ENCODE results near the gene TBCK.

The TBCK gene

GRCh38 chr4:106058921-106059320 lies 257.1 kb downstream of the TBCK start:
- no peak for DNase-seq
- H3K36me3 ChIP-seq (ENCODE audit: control insufficient read depth in 4 of 4, insufficient read depth in 4 of 4, low read length in 3 of 4), result peaks cover 0 to 2% (median 0%) of the 10 kb centered on the region in 4 experiments
- no peak overlapping the region for H3K4me3 ChIP-seq (ENCODE audit: control insufficient read depth in 1 of 7, extremely low read depth in 1 of 7, insufficient read depth in 4 of 7, low read depth in 2 of 7, low read length in 6 of 7)
- H3K27ac ChIP-seq (ENCODE audit: insufficient read depth in 1 of 2, low read depth in 1 of 2, low read length in 2 of 2, poor library complexity in 1 of 2, severe bottlenecking in 2 of 2), result no peak overlapping the region
- no peaks in the 10 kb centered on the region for H3K27me3 ChIP-seq (replicated peaks in 2 of 5; ENCODE audit: control insufficient read depth in 4 of 5, insufficient read depth in 5 of 5, low read length in 4 of 5)
- no peaks in the 10 kb centered on the region for H3K9me3 ChIP-seq (ENCODE audit: control extremely low read depth in 1 of 5, control insufficient read depth in 4 of 5, insufficient read depth in 2 of 5, low read depth in 1 of 5, low read length in 4 of 5)
- H3K4me1 ChIP-seq (ENCODE audit: control extremely low read depth in 1 of 4, control insufficient read depth in 4 of 4, insufficient read depth in 4 of 4, low read length in 3 of 4), result no peaks in the 10 kb centered on the region
- POLR2A ChIA-PET, result no interaction called here
- CTCF ChIA-PET, result no interaction called here

GRCh38 chr4:106056914-106057313 lies 259.1 kb downstream of the TBCK start:
- Histone ChIP-seq H3K4me1 (ENCODE audit: control extremely low read depth in 1 of 4, control insufficient read depth in 4 of 4, insufficient read depth in 4 of 4, low read length in 3 of 4) (no peaks in the 10 kb centered on the region), H3K27me3 (replicated peaks in 2 of 5; ENCODE audit: control insufficient read depth in 4 of 5, insufficient read depth in 5 of 5, low read length in 4 of 5) (no peaks in the 10 kb centered on the region), H3K4me3 (ENCODE audit: control insufficient read depth in 1 of 7, extremely low read depth in 1 of 7, insufficient read depth in 4 of 7, low read depth in 2 of 7, low read length in 6 of 7) (no peak overlapping the region), H3K36me3 (ENCODE audit: control insufficient read depth in 4 of 4, insufficient read depth in 4 of 4, low read length in 3 of 4) (peaks cover 0 to 2% (median 0%) of the 10 kb centered on the region in 4 experiments), H3K27ac (ENCODE audit: insufficient read depth in 1 of 2, low read depth in 1 of 2, low read length in 2 of 2, poor library complexity in 1 of 2, severe bottlenecking in 2 of 2) (no peak overlapping the region), H3K9me3 (ENCODE audit: control extremely low read depth in 1 of 5, control insufficient read depth in 4 of 5, insufficient read depth in 2 of 5, low read depth in 1 of 5, low read length in 4 of 5) (no peaks in the 10 kb centered on the region)
- CTCF ChIA-PET, result no interaction called here
- no peak for DNase-seq
- POLR2A ChIA-PET, result no interaction called here

GRCh38 chr4:106051514-106051913 lies 264.5 kb downstream of the TBCK start:
- Histone ChIP-seq H3K4me1 (ENCODE audit: control extremely low read depth in 1 of 4, control insufficient read depth in 4 of 4, insufficient read depth in 4 of 4, low read length in 3 of 4) (no peaks in the 10 kb centered on the region), H3K27ac (ENCODE audit: insufficient read depth in 1 of 2, low read depth in 1 of 2, low read length in 2 of 2, poor library complexity in 1 of 2, severe bottlenecking in 2 of 2) (no peak overlapping the region), H3K36me3 (ENCODE audit: control insufficient read depth in 4 of 4, insufficient read depth in 4 of 4, low read length in 3 of 4) (no peaks in the 10 kb centered on the region), H3K4me3 (ENCODE audit: control insufficient read depth in 1 of 7, extremely low read depth in 1 of 7, insufficient read depth in 4 of 7, low read depth in 2 of 7, low read length in 6 of 7) (no peak overlapping the region), H3K27me3 (replicated peaks in 2 of 5; ENCODE audit: control insufficient read depth in 4 of 5, insufficient read depth in 5 of 5, low read length in 4 of 5) (no peaks in the 10 kb centered on the region), H3K9me3 (ENCODE audit: control extremely low read depth in 1 of 5, control insufficient read depth in 4 of 5, insufficient read depth in 2 of 5, low read depth in 1 of 5, low read length in 4 of 5) (no peaks in the 10 kb centered on the region)
- no peak for DNase-seq
- 100% methylated on average over 1 of the region's 1 CpG for WGBS (ENCODE audit: insufficient coverage)
- CTCF ChIA-PET, result no interaction called here
- POLR2A ChIA-PET, result no interaction called here

- Histone ChIP-seq H3K9me3 (ENCODE audit: control extremely low read depth in 1 of 5, control insufficient read depth in 4 of 5, insufficient read depth in 2 of 5, low read depth in 1 of 5, low read length in 4 of 5) (no peaks in the 10 kb centered on the region), H3K36me3 (ENCODE audit: control insufficient read depth in 4 of 4, insufficient read depth in 4 of 4, low read length in 3 of 4) (peaks cover 0 to 14% (median 5%) of the 10 kb centered on the region in 4 experiments), H3K4me1 (ENCODE audit: control extremely low read depth in 1 of 4, control insufficient read depth in 4 of 4, insufficient read depth in 4 of 4, low read length in 3 of 4) (no peaks in the 10 kb centered on the region), H3K27me3 (replicated peaks in 2 of 5; ENCODE audit: control insufficient read depth in 4 of 5, insufficient read depth in 5 of 5, low read length in 4 of 5) (no peaks in the 10 kb centered on the region), H3K4me3 (ENCODE audit: control insufficient read depth in 1 of 7, extremely low read depth in 1 of 7, insufficient read depth in 4 of 7, low read depth in 2 of 7, low read length in 6 of 7) (no peak overlapping the region), H3K27ac (ENCODE audit: insufficient read depth in 1 of 2, low read depth in 1 of 2, low read length in 2 of 2, poor library complexity in 1 of 2, severe bottlenecking in 2 of 2) (no peak overlapping the region)
- CTCF ChIA-PET, result no interaction called here
- DNase-seq, result no peak
- POLR2A ChIA-PET, result no interaction called here
Observed at GRCh38 chr4:106049490-106049889, 266.5 kb downstream of the TBCK start.

- POLR2A ChIA-PET, result no interaction called here
- whole genome bisulfite sequencing (ENCODE audit: insufficient coverage), result no CpG with 5 or more reads among the region's 2 CpGs
- no peak for DNase-seq
Observed at GRCh38 chr4:106048250-106048971, 267.6 kb downstream of the TBCK start.

GRCh38 chr4:106046083-106046482 lies 269.9 kb downstream of the TBCK start:
- Histone ChIP-seq H3K27ac (ENCODE audit: insufficient read depth in 1 of 2, low read depth in 1 of 2, low read length in 2 of 2, poor library complexity in 1 of 2, severe bottlenecking in 2 of 2) (no peak overlapping the region), H3K4me3 (ENCODE audit: control insufficient read depth in 1 of 7, extremely low read depth in 1 of 7, insufficient read depth in 4 of 7, low read depth in 2 of 7, low read length in 6 of 7) (no peak overlapping the region), H3K36me3 (ENCODE audit: control insufficient read depth in 4 of 4, insufficient read depth in 4 of 4, low read length in 3 of 4) (peaks cover 0 to 14% (median 5%) of the 10 kb centered on the region in 4 experiments), H3K4me1 (ENCODE audit: control extremely low read depth in 1 of 4, control insufficient read depth in 4 of 4, insufficient read depth in 4 of 4, low read length in 3 of 4) (no peaks in the 10 kb centered on the region), H3K9me3 (ENCODE audit: control extremely low read depth in 1 of 5, control insufficient read depth in 4 of 5, insufficient read depth in 2 of 5, low read depth in 1 of 5, low read length in 4 of 5) (no peaks in the 10 kb centered on the region), H3K27me3 (replicated peaks in 2 of 5; ENCODE audit: control insufficient read depth in 4 of 5, insufficient read depth in 5 of 5, low read length in 4 of 5) (no peaks in the 10 kb centered on the region)
- 97% methylated on average over 3 of the region's 3 CpGs for WGBS (ENCODE audit: insufficient coverage)
- DNase-seq, result no peak
- CTCF ChIA-PET, result no interaction called here
- POLR2A ChIA-PET, result no interaction called here

More at GRCh38 chr4:106048250-106048971, 267.6 kb downstream of the TBCK start:
- Histone ChIP-seq H3K4me3 (ENCODE audit: control insufficient read depth in 1 of 7, extremely low read depth in 1 of 7, insufficient read depth in 4 of 7, low read depth in 2 of 7, low read length in 6 of 7) (no peak overlapping the region), H3K9me3 (ENCODE audit: control extremely low read depth in 1 of 5, control insufficient read depth in 4 of 5, insufficient read depth in 2 of 5, low read depth in 1 of 5, low read length in 4 of 5) (no peaks in the 10 kb centered on the region), H3K36me3 (ENCODE audit: control insufficient read depth in 4 of 4, insufficient read depth in 4 of 4, low read length in 3 of 4) (peaks cover 0 to 14% (median 5%) of the 10 kb centered on the region in 4 experiments), H3K27ac (ENCODE audit: insufficient read depth in 1 of 2, low read depth in 1 of 2, low read length in 2 of 2, poor library complexity in 1 of 2, severe bottlenecking in 2 of 2) (no peak overlapping the region), H3K27me3 (replicated peaks in 2 of 5; ENCODE audit: control insufficient read depth in 4 of 5, insufficient read depth in 5 of 5, low read length in 4 of 5) (no peaks in the 10 kb centered on the region), H3K4me1 (ENCODE audit: control extremely low read depth in 1 of 4, control insufficient read depth in 4 of 4, insufficient read depth in 4 of 4, low read length in 3 of 4) (no peaks in the 10 kb centered on the region)
- CTCF ChIA-PET, result no interaction called here

- Histone ChIP-seq H3K27me3 (replicated peaks in 2 of 5; ENCODE audit: control insufficient read depth in 4 of 5, insufficient read depth in 5 of 5, low read length in 4 of 5) (peaks cover 0 to 2% (median 0%) of the 10 kb centered on the region in 5 experiments), H3K36me3 (ENCODE audit: control insufficient read depth in 4 of 4, insufficient read depth in 4 of 4, low read length in 3 of 4) (peaks cover 0 to 13% (median 5%) of the 10 kb centered on the region in 4 experiments), H3K9me3 (ENCODE audit: control extremely low read depth in 1 of 5, control insufficient read depth in 4 of 5, insufficient read depth in 2 of 5, low read depth in 1 of 5, low read length in 4 of 5) (no peaks in the 10 kb centered on the region), H3K4me1 (ENCODE audit: control extremely low read depth in 1 of 4, control insufficient read depth in 4 of 4, insufficient read depth in 4 of 4, low read length in 3 of 4) (no peaks in the 10 kb centered on the region), H3K27ac (ENCODE audit: insufficient read depth in 1 of 2, low read depth in 1 of 2, low read length in 2 of 2, poor library complexity in 1 of 2, severe bottlenecking in 2 of 2) (no peak overlapping the region), H3K4me3 (ENCODE audit: control insufficient read depth in 1 of 7, extremely low read depth in 1 of 7, insufficient read depth in 4 of 7, low read depth in 2 of 7, low read length in 6 of 7) (no peak overlapping the region)
- DNase-seq, result no peak
- ChIA-PET CTCF (interaction anchor here (0.6 kb wide), 1 partner anchor 663 kb away, joined by 3 read pairs; no protein-coding TSS in a partner anchor), POLR2A (no interaction called here)
- WGBS (ENCODE audit: insufficient coverage), result no CpG with 5 or more reads among the region's 2 CpGs
Observed at GRCh38 chr4:106041294-106042002, 274.6 kb downstream of the TBCK start.

All from common myeloid progenitor, CD34-positive (primary cell).